Esophagus muscularis mucosa (tissue), 4 donors: ENCODE data around the gene MMP10. TPM values are rescaled to one million over a fixed set of nuclear protein-coding genes. Genes with fewer than 3 reads are reported as not detected.

Experiments
- DNase-seq: peaks from one replicate; pipeline ENCODE4 v3.0.0-alpha.2; 2017; ENCODE audit errors: extremely low spot score
- H3K27ac ChIP-seq, 4 donors: fragments of 200-600 bp; sonication (generic); replicated peaks in 1 of 4; 1 replicate in 3 of 4; 2 replicates in 1 of 4; pipeline ENCODE4 v1.5.1; 2016 to 2019; ENCODE audit warnings: mild to moderate bottlenecking in 1 of 4
- H3K27me3 ChIP-seq, 4 donors: fragments of 200-600 bp; sonication (generic); one replicate each; pipeline versions ENCODE4 v1.5.1 to v1.6.0; 2016 to 2019
- H3K36me3 ChIP-seq, 4 donors: fragments of 200-600 bp; sonication (generic); one replicate each; pipeline ENCODE4 v1.5.1; 2016 to 2019
- H3K4me1 ChIP-seq, 4 donors: fragments of 200-600 bp; sonication (generic); one replicate each; pipeline ENCODE4 v1.5.1; 2016 to 2019
- H3K4me3 ChIP-seq, 4 donors: fragments of 200-600 bp; sonication (generic); 1 replicate in 2 of 4; 2 replicates in 2 of 4; pipeline ENCODE4 v1.5.1; 2016 to 2019; ENCODE audit warnings: mild to moderate bottlenecking in 4 of 4, moderate library complexity in 1 of 4
- H3K9me3 ChIP-seq, 4 donors: fragments of 200-600 bp; sonication (generic); 1 replicate in 3 of 4; 2 replicates in 1 of 4; pipeline ENCODE4 v1.5.1; 2016 to 2019
- CTCF ChIP-seq, 3 experiments: fragments of 200-600 bp in 2 of 3; fragments of 450-650 bp in 1 of 3; sonication (generic) in 2 of 3; IDR thresholded peaks; one replicate each; pipeline ENCODE4 v1.5.1; 2017 to 2019; ENCODE audit warnings: antibody characterized with exemption in 3 of 3, mild to moderate bottlenecking in 2 of 3, moderate library complexity in 1 of 3
- EP300 ChIP-seq: sonication (generic); formaldehyde crosslinking; IDR thresholded peaks from one replicate; pipeline ENCODE4 v1.6.1; 2017; ENCODE audit warnings: antibody characterized with exemption
- POLR2A ChIP-seq: fragments of 450-650 bp; IDR thresholded peaks from one replicate; pipeline ENCODE4 v1.6.1; 2017; ENCODE audit warnings: antibody characterized with exemption, moderate library complexity, mild to moderate bottlenecking, low read depth
- POLR2AphosphoS5 ChIP-seq, 2 donors: sonication (generic); formaldehyde crosslinking; IDR thresholded peaks; one replicate each; pipeline ENCODE4 v1.6.1; 2017; ENCODE audit warnings: antibody characterized with exemption in 2 of 2
- WGBS: methylation state at CpG from one replicate; pipeline ENCODE4 v1.1.5; 2018; 5-methylcytosine and 5-hydroxymethylcytosine counted together
- intact Hi-C: fragments of 100-400 bp; cut with DNase I; formaldehyde crosslinking; loops from one replicate; pipeline ENCODE4 v1.15.1; 2023
- total RNA-seq, 4 donors: library from RNA; depleted of rRNA; stranded (reverse); fragments of >200 nt; gene quantifications; one replicate each; pipeline versions ENCODE4 v1.1.0 to v1.2.1, GENCODE V29; 2016

The MMP10 gene
- total RNA-seq, 4 donors from 2014 or later = not detected

GRCh38 chr11:102773386-102773785 lies 7.0 kb downstream of the MMP10 start:
- DNase-seq = no peak
- intact Hi-C loops = no loop called here
- no peaks in the 10 kb centered on the region for H3K9me3 ChIP-seq
- H3K27me3 ChIP-seq = no peaks in the 10 kb centered on the region
- H3K36me3 ChIP-seq = no peaks in the 10 kb centered on the region
- 66% methylated on average over 4 of the region's 4 CpGs for WGBS
- TF ChIP-seq POLR2AphosphoS5 (IDR thresholded peaks at IDR 0.05) (no peak), POLR2A (no peak), CTCF (IDR thresholded peaks at IDR 0.05) (no peak), EP300 (no peak)
- H3K4me1 ChIP-seq = no peaks in the 10 kb centered on the region
- H3K4me3 ChIP-seq = no peak overlapping the region
- no peak overlapping the region for H3K27ac ChIP-seq

DNA sequence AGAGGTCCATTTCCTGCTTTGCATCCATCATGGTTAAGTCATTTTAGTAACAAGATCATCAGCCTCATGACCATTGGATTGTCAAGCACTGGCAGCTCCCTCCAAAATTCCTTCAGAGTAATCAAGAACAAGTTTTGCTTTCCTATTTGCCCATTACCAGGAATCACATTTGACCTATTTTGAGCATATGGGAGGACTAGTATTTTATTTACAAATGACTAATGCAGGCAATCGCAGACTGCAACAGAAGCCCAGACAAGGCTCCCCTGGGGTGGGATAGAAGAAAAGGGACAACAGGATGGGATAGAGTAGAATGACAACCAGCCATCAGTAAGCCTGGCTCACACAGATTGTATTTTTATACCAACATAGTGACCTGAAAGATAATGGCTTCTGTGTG lies 9.1 kb downstream of the MMP10 start:
- H3K4me3 ChIP-seq = no peak overlapping the region
- no peaks in the 10 kb centered on the region for H3K36me3 ChIP-seq
- no peak overlapping the region for H3K27ac ChIP-seq
- WGBS = 56% methylated on average over 1 of the region's 1 CpG
- no peaks in the 10 kb centered on the region for H3K4me1 ChIP-seq
- no peaks in the 10 kb centered on the region for H3K27me3 ChIP-seq
- DNase-seq = no peak
- TF ChIP-seq EP300 = no peak
- TF ChIP-seq CTCF (IDR thresholded peaks at IDR 0.05) = no peak
- TF ChIP-seq POLR2AphosphoS5 (IDR thresholded peaks at IDR 0.05) = no peak
- TF ChIP-seq POLR2A = no peak
- intact Hi-C loops = no loop called here
- H3K9me3 ChIP-seq = no peaks in the 10 kb centered on the region

DNA sequence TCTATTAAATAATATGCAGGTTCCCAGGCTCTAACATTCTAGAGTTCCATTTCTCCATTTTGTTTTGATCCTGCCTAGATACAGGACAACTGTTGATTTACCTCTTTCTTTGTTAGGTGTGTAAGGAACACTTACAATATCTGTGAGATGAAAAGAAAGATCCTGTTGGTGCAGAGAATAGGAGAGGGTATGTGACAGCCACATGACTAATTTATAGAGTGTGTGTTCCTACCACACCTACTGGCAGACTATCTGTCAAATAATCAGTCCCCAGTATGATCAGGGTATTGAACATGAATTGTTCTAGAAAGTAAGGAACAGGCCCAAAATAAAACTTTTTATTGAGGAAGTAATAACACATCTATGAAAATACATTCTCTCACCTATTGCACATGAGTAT lies 10.2 kb downstream of the MMP10 start:
- no peak for DNase-seq
- H3K4me1 ChIP-seq = no peaks in the 10 kb centered on the region
- intact Hi-C loops = no loop called here

GRCh38 chr11:102767800-102768199 lies 12.6 kb downstream of the MMP10 start:
- Histone ChIP-seq H3K36me3 (no peaks in the 10 kb centered on the region), H3K9me3 (no peaks in the 10 kb centered on the region), H3K27ac (no peak overlapping the region), H3K4me1 (no peaks in the 10 kb centered on the region), H3K4me3 (no peak overlapping the region), H3K27me3 (no peaks in the 10 kb centered on the region)
- 44% methylated on average over 18 of the region's 18 CpGs for WGBS
- DNase-seq = no peak
- intact Hi-C loops = no loop called here
- TF ChIP-seq EP300 (no peak), POLR2A (no peak), CTCF (IDR thresholded peaks at IDR 0.05) (no peak), POLR2AphosphoS5 (IDR thresholded peaks at IDR 0.05) (no peak)

More for the DNA sequence above, 10.2 kb downstream of the MMP10 start:
- Histone ChIP-seq H3K27ac (no peak overlapping the region), H3K4me3 (no peak overlapping the region), H3K36me3 (no peaks in the 10 kb centered on the region), H3K9me3 (no peaks in the 10 kb centered on the region), H3K27me3 (no peaks in the 10 kb centered on the region)
- TF ChIP-seq POLR2AphosphoS5 (IDR thresholded peaks at IDR 0.05) = no peak
- no peak for TF ChIP-seq CTCF (IDR thresholded peaks at IDR 0.05)
- TF ChIP-seq POLR2A = no peak
- no peak for TF ChIP-seq EP300

DNA sequence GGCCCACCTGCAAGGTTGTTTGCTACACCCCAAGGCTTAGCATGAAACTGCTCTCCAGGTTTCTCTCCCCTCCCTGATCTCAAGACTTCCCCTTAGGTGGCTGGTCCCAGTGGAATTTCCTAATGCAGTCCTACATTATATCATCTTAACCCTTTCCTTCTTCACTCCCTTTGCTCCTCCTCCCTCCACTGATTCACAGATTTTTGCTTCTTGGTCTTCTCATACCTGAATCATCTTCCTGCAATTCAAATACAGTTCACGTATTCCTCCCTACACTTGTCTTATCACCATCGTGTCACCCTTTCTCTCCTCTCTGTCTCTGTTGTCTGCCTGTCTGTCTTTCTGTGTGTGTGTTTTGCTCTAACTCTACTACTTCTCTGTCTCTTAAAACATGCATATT lies 17.0 kb downstream of the MMP10 start:
- no peak overlapping the region for H3K27ac ChIP-seq
- no peak for DNase-seq
- no peak for TF ChIP-seq POLR2A
- TF ChIP-seq POLR2AphosphoS5 (IDR thresholded peaks at IDR 0.05) = no peak
- TF ChIP-seq CTCF (IDR thresholded peaks at IDR 0.05) = no peak
- TF ChIP-seq EP300 = no peak
- H3K4me1 ChIP-seq = no peaks in the 10 kb centered on the region
- H3K4me3 ChIP-seq = no peak overlapping the region
- WGBS = 80% methylated on average over 2 of the region's 2 CpGs
- no peaks in the 10 kb centered on the region for H3K27me3 ChIP-seq
- no peaks in the 10 kb centered on the region for H3K36me3 ChIP-seq
- intact Hi-C loops = no loop called here
- H3K9me3 ChIP-seq = no peaks in the 10 kb centered on the region
